HG03565 (cell line): Measurements from ENCODE around the gene E2F6.

Experiments
- ATAC-seq: cut with Tn5 transposase; IDR thresholded peaks from one replicate; pipeline ENCODE4 v1.9.1; 2021; ENCODE audit warnings: mild to moderate bottlenecking, moderate library complexity; ENCODE audit not compliant: unreplicated experiment

The E2F6 gene

GRCh38 chr2:11396021-11396420 lies 69.9 kb downstream of the E2F6 start:
- ATAC-seq, result no peak

- ATAC-seq, result no peak
Measured at GRCh38 chr2:11395389-11395788, 70.6 kb downstream of the E2F6 start.
